IPS-18c (cell line): ENCODE results near the gene CA11.

Experiments
- H3K4me3 ChIP-seq: 2 replicates; pipeline ENCODE4 v1.7.0; 2013; ENCODE audit warnings: low read depth, mild to moderate bottlenecking, low read length, moderate library complexity; ENCODE audit not compliant: insufficient read depth
- H3K9me3 ChIP-seq: one replicate; pipeline ENCODE4 v1.6.1; 2013; ENCODE audit warnings: mild to moderate bottlenecking, low read length, moderate library complexity; ENCODE audit not compliant: control insufficient read depth, insufficient read depth

The CA11 gene

GRCh38 chr19:48624791-48625723, 20.9 kb downstream of the CA11 start:
- Histone ChIP-seq H3K4me3 (peak overlapping the region; percentile 81), H3K9me3 (no peaks in the 10 kb centered on the region)

GRCh38 chr19:48624067-48624594, 21.9 kb downstream of the CA11 start:
- Histone ChIP-seq H3K9me3 (no peaks in the 10 kb centered on the region), H3K4me3 (peak overlapping the region; percentile 81)

GRCh38 chr19:48623556-48624066, 22.4 kb downstream of the CA11 start:
- H3K9me3 ChIP-seq: no peaks in the 10 kb centered on the region
- H3K4me3 ChIP-seq: peak overlapping the region; percentile 41

- no peaks in the 10 kb centered on the region for H3K9me3 ChIP-seq
- H3K4me3 ChIP-seq: peak overlapping the region; percentile 99
These were observed 26.0 kb downstream of the CA11 start for GRCh38 chr19:48619692-48620585.

GRCh38 chr19:48618916-48619691, 26.9 kb downstream of the CA11 start, which contains the start of the genes RPL18 and SPHK2:
Gene RPL18 (minus strand): TSS chr19:48619178. CDS start chr19:48619143, 35 bp downstream.
Gene SPHK2 (plus strand): TSS chr19:48619506. CDS start chr19:48620515, 1,009 bp downstream.
- no peaks in the 10 kb centered on the region for H3K9me3 ChIP-seq
- H3K4me3 ChIP-seq: peak within 1 kb of the TSS; percentile 99

- no peaks in the 10 kb centered on the region for H3K9me3 ChIP-seq
- peak overlapping the region; percentile 99 for H3K4me3 ChIP-seq
These were observed 27.6 kb downstream of the CA11 start for GRCh38 chr19:48618278-48618915.

GRCh38 chr19:48617146-48617937, 28.6 kb downstream of the CA11 start:
- H3K4me3 ChIP-seq: peak overlapping the region; percentile 99
- no peaks in the 10 kb centered on the region for H3K9me3 ChIP-seq

GRCh38 chr19:48616491-48617056, 29.4 kb downstream of the CA11 start:
- H3K4me3 ChIP-seq: no peak overlapping the region
- no peaks in the 10 kb centered on the region for H3K9me3 ChIP-seq

GRCh38 chr19:48616041-48616436, 29.9 kb downstream of the CA11 start:
- Histone ChIP-seq H3K9me3 (no peaks in the 10 kb centered on the region), H3K4me3 (no peak overlapping the region)

- Histone ChIP-seq H3K9me3 (no peaks in the 10 kb centered on the region), H3K4me3 (peak overlapping the region; percentile 34)
These were observed 30.6 kb downstream of the CA11 start for GRCh38 chr19:48615231-48616040.

- Histone ChIP-seq H3K4me3 (peak within 1 kb of the TSS; percentile 34), H3K9me3 (no peaks in the 10 kb centered on the region)
These were observed 31.4 kb downstream of the CA11 start, which contains the start of gene FAM83E for GRCh38 chr19:48614436-48615230. Gene FAM83E (minus strand): TSS chr19:48615076. CDS start chr19:48613372, 1,704 bp downstream.

- Histone ChIP-seq H3K9me3 (no peaks in the 10 kb centered on the region), H3K4me3 (peak overlapping the region; percentile 26; the same call in 1 of the 2 replicates)
These were observed 32.0 kb downstream of the CA11 start for GRCh38 chr19:48613852-48614435.
